GM12878 (cell line): ENCODE measurements around the gene BFSP1. TPM values are rescaled to one million over a fixed set of nuclear protein-coding genes. Genes with fewer than 3 reads are reported as not detected.

Experiments
- ATAC-seq: fragments of 200-7000 bp; cut with Tn5 transposase; 3 replicates; pipeline ENCODE4 v1.9.1; 2020; ENCODE audit warnings: mild to moderate bottlenecking, moderate library complexity
- BruUV-seq: library from RNA; stranded (reverse); fragments of 400-500 nt; replicated peaks from 2 replicates; lab custom pipeline; 2021; lab: Mats Ljungman, UMichigan
- CTCF ChIA-PET: fragments of 300-600 bp; sonication (Branson Sonifier 250); formaldehyde crosslinking; extraction: SDS; loops from one replicate; lab custom pipeline; 2021; ENCODE audit warnings: inconsistent platforms; lab: Yijun Ruan, JAX
- POLR2A ChIA-PET: fragments of 350-600 bp; formaldehyde crosslinking; extraction: SDS; loops from one replicate; lab custom pipeline; 2021; ENCODE audit warnings: inconsistent platforms; lab: Charles Lee
- RAD21 ChIA-PET: fragments of 300-600 bp; sonication (Branson Sonifier 250); formaldehyde crosslinking; loops from one replicate; lab custom pipeline; 2023; ENCODE audit warnings: antibody characterized with exemption; ENCODE audit not compliant: unreplicated experiment; lab: Charles Lee
- SMC1A ChIA-PET: fragments of 300-600 bp; sonication (Branson Sonifier 250); formaldehyde crosslinking; loops from one replicate; lab custom pipeline; 2023; ENCODE audit not compliant: unreplicated experiment, uncharacterized antibody; lab: Charles Lee
- DNase-seq: peaks from one replicate; pipeline ENCODE4 v3.0.0-alpha.2; 2011; ENCODE audit warnings: low read depth, low spot score
- FAIRE-seq: peaks from 3 replicates; lab custom pipeline; 2011; peaks lifted over from hg19 to GRCh38; lab: Jason Lieb, UNC
- H2AFZ ChIP-seq: 2 replicates; pipeline ENCODE4 v1.6.0; 2011; ENCODE audit warnings: low read depth, low read length, control low read depth; ENCODE audit not compliant: control insufficient read depth
- H3K27ac ChIP-seq: 2 replicates; pipeline ENCODE4 v1.5.1; 2011; ENCODE audit warnings: control low read depth; ENCODE audit not compliant: control insufficient read depth, insufficient read depth
- H3K27me3 ChIP-seq, 2 experiments: replicated peaks in 1 of 2; 2 replicates each; pipeline versions ENCODE4 v1.6.0 to v1.6.1; 2011; ENCODE audit warnings: low read length in 1 of 2; ENCODE audit not compliant: control insufficient read depth in 2 of 2, insufficient read depth in 2 of 2
- H3K36me3 ChIP-seq, 2 experiments: 2 replicates each; pipeline ENCODE4 v1.5.1; 2011; ENCODE audit warnings: low read length in 1 of 2; ENCODE audit not compliant: control insufficient read depth in 2 of 2, insufficient read depth in 2 of 2
- H3K4me1 ChIP-seq: 2 replicates; pipeline ENCODE4 v1.6.1; 2011; ENCODE audit warnings: mild to moderate bottlenecking, low read length, moderate library complexity, mixed read lengths; ENCODE audit not compliant: control insufficient read depth, insufficient read depth
- H3K4me2 ChIP-seq: 2 replicates; pipeline ENCODE4 v1.6.0; 2011; ENCODE audit warnings: control low read depth; ENCODE audit not compliant: control insufficient read depth, insufficient read depth
- H3K4me3 ChIP-seq: fragments of 200-600 bp; sonication (generic); 2 replicates; pipeline ENCODE4 v1.5.1; 2016
- H3K79me2 ChIP-seq: 2 replicates; pipeline ENCODE4 v1.6.0; 2011; ENCODE audit warnings: low read length; ENCODE audit not compliant: control insufficient read depth, insufficient read depth
- H3K9ac ChIP-seq: 2 replicates; pipeline ENCODE4 v1.8.0; 2011; ENCODE audit warnings: low read length, control low read depth, mixed read lengths; ENCODE audit not compliant: control insufficient read depth, insufficient read depth
- H3K9me3 ChIP-seq: replicated peaks from 3 replicates; pipeline ENCODE4 v1.5.1; 2011; ENCODE audit warnings: mild to moderate bottlenecking, low read length; ENCODE audit not compliant: control insufficient read depth, insufficient read depth
- H4K20me1 ChIP-seq: 2 replicates; pipeline ENCODE4 v1.6.0; 2011; ENCODE audit not compliant: control insufficient read depth, insufficient read depth
- CREB1 ChIP-seq: IDR thresholded peaks from 2 replicates; pipeline ENCODE4 v1.6.1; 2012; ENCODE audit warnings: low read depth, mild to moderate bottlenecking, inconsistent platforms
- CTCF ChIP-seq, 3 experiments: IDR thresholded peaks in 2 of 3; conservative IDR thresholded peaks in 1 of 3; 2 replicates each; pipeline ENCODE4 v1.5.1; 2011; ENCODE audit warnings: low read depth in 3 of 3, low read length in 3 of 3, mild to moderate bottlenecking in 3 of 3, control low read depth in 2 of 3, moderate library complexity in 2 of 3, inconsistent platforms in 1 of 3, mixed read lengths in 1 of 3; ENCODE audit not compliant: control insufficient read depth in 2 of 3, insufficient read depth in 1 of 3; ENCODE audit errors: extremely low read depth in 1 of 3
- HSF1 ChIP-seq: fragments of 150-350 bp; IDR thresholded peaks from 2 replicates; pipeline ENCODE4 v1.6.1; 2014; ENCODE audit warnings: mild to moderate bottlenecking, low read depth, low read length
- IKZF2 ChIP-seq, 2 experiments: fragments of 450-650 bp; IDR thresholded peaks; 2 replicates each; pipeline ENCODE4 v1.6.1; 2017; ENCODE audit warnings: mild to moderate bottlenecking in 2 of 2, moderate library complexity in 2 of 2
- JUND ChIP-seq: IDR thresholded peaks from 2 replicates; pipeline ENCODE4 v1.6.1; 2012; ENCODE audit warnings: low read depth, mild to moderate bottlenecking, low read length, improper control_type of control experiment, moderate library complexity
- MEF2B ChIP-seq: fragments of 450-650 bp; IDR thresholded peaks from 2 replicates; pipeline ENCODE4 v1.6.1; 2018; ENCODE audit warnings: mild to moderate bottlenecking, moderate library complexity; ENCODE audit not compliant: partially characterized antibody, poor library complexity, severe bottlenecking
- NKRF ChIP-seq: fragments of 450-650 bp; conservative IDR thresholded peaks from 2 replicates; pipeline ENCODE4 v1.6.1; 2017; ENCODE audit warnings: mild to moderate bottlenecking, moderate library complexity
- PAX5 ChIP-seq: IDR thresholded peaks from 2 replicates; pipeline ENCODE4 v1.6.1; 2011; ENCODE audit warnings: low read depth, low read length, borderline replicate concordance
- PKNOX1 ChIP-seq: fragments of 450-650 bp; IDR thresholded peaks from 2 replicates; pipeline ENCODE4 v1.6.1; 2016; ENCODE audit warnings: mild to moderate bottlenecking
- POLR2AphosphoS2 ChIP-seq: IDR thresholded peaks from 2 replicates; pipeline ENCODE4 v1.6.1; 2011; ENCODE audit warnings: low read depth, mild to moderate bottlenecking, low read length, improper control_type of control experiment, moderate library complexity
- RBBP5 ChIP-seq: fragments of 200-600 bp; sonication (generic); conservative IDR thresholded peaks from 2 replicates; pipeline ENCODE4 v1.6.1; 2016
- STAT1 ChIP-seq: fragments of 450-650 bp; conservative IDR thresholded peaks from 2 replicates; pipeline ENCODE4 v1.6.1; 2014; ENCODE audit warnings: antibody characterized with exemption, mild to moderate bottlenecking
- ZBTB11 ChIP-seq: fragments of 450-650 bp; formaldehyde crosslinking; IDR thresholded peaks from 2 replicates; pipeline ENCODE4 v1.5.0; 2022; ENCODE audit warnings: mild to moderate bottlenecking, missing genetic modification characterization
- WGBS: methylation state at CpG from one replicate; pipeline ENCODE4 v1.1.6; 2016; ENCODE audit warnings: low lambda C conversion rate; ENCODE audit not compliant: insufficient replicate concordance, insufficient coverage; ENCODE audit errors: missing lambda C conversion rate; 5-methylcytosine and 5-hydroxymethylcytosine counted together
- in situ Hi-C: fragments of 300-500 bp; cut with MboI; formaldehyde crosslinking; loops from 9 replicates; pipeline ENCODE4 v1.14.3; 2018; ENCODE audit warnings: mixed read lengths
- intact Hi-C: fragments of 100-400 bp; cut with micrococcal nuclease; formaldehyde crosslinking; loops from one replicate; pipeline ENCODE4 v1.14.2; 2022; ENCODE audit not compliant: unreplicated experiment
- polyA plus RNA-seq, 11 experiments: library from polyadenylated mRNA; depleted of rRNA in 4 of 11; unstranded in 6 of 11; stranded (reverse) in 5 of 11; fragments of >200 nt; fragmentation: Nextera tagmentation in 4 of 11; fragmentation: Illumina TruSeq in 1 of 11; extraction: Ambion mirVana in 4 of 11; extraction: Trizol in 1 of 11; gene quantifications; 1 replicate in 1 of 11; 2 replicates in 10 of 11; pipeline versions ENCODE4 v1.2.1 to v1.2.3, GENCODE V29; 2011 to 2016; ENCODE audit warnings: inconsistent platforms in 2 of 11, missing spikeins in 2 of 11, low read depth in 1 of 11
- total RNA-seq, 4 experiments: library from RNA; depleted of rRNA in 3 of 4; stranded (reverse); fragments of >200 nt in 3 of 4; fragmentation: Illumina TruSeq in 1 of 4; extraction: Trizol in 1 of 4; gene quantifications; 2 replicates each; pipeline versions ENCODE4 v1.2.1 to v1.2.3, GENCODE V29; 2013 to 2021

The BFSP1 gene
- total and polyA plus RNA-seq, 10 of the 15 experiments (the other 5 are each of a cell fraction or from before 2014, with no cell fraction given) = 0.06 to 0.22 (median 0.11) TPM; not detected in 3

- Histone ChIP-seq H3K4me3 (no peak overlapping the region), H3K4me1 (no peaks in the 10 kb centered on the region), H3K36me3 (no peaks in the 10 kb centered on the region), H3K27me3 (no peaks in the 10 kb centered on the region; a peak in 2 of 4 replicates), H2AFZ (no peak overlapping the region), H3K9ac (no peak overlapping the region), H3K27ac (no peak overlapping the region), H3K4me2 (no peak overlapping the region), H3K9me3 (no peaks in the 10 kb centered on the region), H3K79me2 (no peaks in the 10 kb centered on the region), H4K20me1 (no peaks in the 10 kb centered on the region)
- SMC1A ChIA-PET = interaction anchor here (1.5 kb wide), 1 partner anchor 21 kb away, joined by 4 read pairs; no protein-coding TSS in a partner anchor
- no TSS peak for BruUV-seq
- intact Hi-C loops (no loop called here), in situ Hi-C loops (no loop called here)
- RAD21 ChIA-PET = no interaction called here
- DNase-seq = no peak
- ATAC-seq = no peak
- CTCF ChIA-PET = no interaction called here
- POLR2A ChIA-PET = no interaction called here
- no peak for FAIRE-seq
- 33% methylated on average over 11 of the region's 11 CpGs for WGBS
- TF ChIP-seq STAT1 (no peak), PKNOX1 (no peak), IKZF2 (IDR thresholded peaks at IDR 0.05) (no peak), CREB1 (no peak), PAX5 (no peak), RBBP5 (no peak), MEF2B (no peak), HSF1 (no peak), POLR2AphosphoS2 (no peak), ZBTB11 (CRISPR knock-in tag) (no peak), JUND (no peak), NKRF (no peak), CTCF (IDR thresholded peaks at IDR 0.05 in 2 of 3, conservative IDR thresholded peaks at IDR 0.05 in 1 of 3; ENCODE audit: control insufficient read depth in 2 of 3, extremely low read depth in 1 of 3, insufficient read depth in 1 of 3, low read depth in 3 of 3, low read length in 3 of 3) (no peak)
Observed at GRCh38 chr20:17497821-17498580, 33.2 kb downstream of the BFSP1 start.
